Left ventricle myocardium inferior (tissue), 1 donor: ENCODE results near the gene NUDT22. TPM values are rescaled to one million over a fixed set of nuclear protein-coding genes. Genes with fewer than 3 reads are reported as not detected.

Experiments
- DNase-seq: peaks from one replicate; pipeline ENCODE4 v3.0.0-alpha.2; 2020
- H3K27ac ChIP-seq: fragments of 200-600 bp; replicated peaks from 2 replicates; pipeline ENCODE4 v1.8.0; 2021
- H3K27me3 ChIP-seq: fragments of 200-600 bp; 2 replicates; pipeline ENCODE4 v1.8.0; 2021; ENCODE audit warnings: low read depth
- H3K36me3 ChIP-seq: fragments of 200-600 bp; 2 replicates; pipeline ENCODE4 v1.8.0; 2021
- H3K4me1 ChIP-seq: fragments of 200-600 bp; 2 replicates; pipeline ENCODE4 v1.8.0; 2021
- H3K4me3 ChIP-seq: fragments of 200-600 bp; 2 replicates; pipeline ENCODE4 v1.8.0; 2021; ENCODE audit warnings: mild to moderate bottlenecking, moderate library complexity
- H3K9me3 ChIP-seq: fragments of 200-600 bp; replicated peaks from 2 replicates; pipeline ENCODE4 v1.8.0; 2021
- CTCF ChIP-seq: fragments of 200-600 bp; IDR thresholded peaks from 2 replicates; pipeline ENCODE4 v1.8.0; 2021; ENCODE audit warnings: antibody characterized with exemption, mild to moderate bottlenecking, borderline replicate concordance
- intact Hi-C: fragments of 100-400 bp; cut with micrococcal nuclease; formaldehyde crosslinking; loops from one replicate; pipeline ENCODE4 v1.11.0; 2022
- total RNA-seq: library from RNA; stranded (reverse); fragmentation: NEBNext Ultra II Directional; extraction: Animal tissue kit (Norgen Biotek cat#: 25700); gene quantifications from one replicate; pipeline ENCODE4 v1.2.1, GENCODE V29; 2021
- donor health status: DM: no; HTN: yes; CAD: no; lungs with severe emphysema.

NUDT22 gene
- total RNA-seq, 1 donor from 2014 or later: 65.2 TPM

GRCh38 chr11:64254326-64254725, 28.3 kb downstream of the NUDT22 start:
- Histone ChIP-seq H3K9me3 (no peaks in the 10 kb centered on the region), H3K36me3 (peaks cover 49% of the 10 kb centered on the region)

GRCh38 chr11:64255135-64256128, 29.4 kb downstream of the NUDT22 start:
- TF ChIP-seq CTCF: no peak
- Histone ChIP-seq H3K4me3 (no peak overlapping the region), H3K9me3 (no peaks in the 10 kb centered on the region), H3K36me3 (peaks cover 58% of the 10 kb centered on the region), H3K27ac (no peak overlapping the region), H3K27me3 (no peaks in the 10 kb centered on the region), H3K4me1 (peaks cover 35% of the 10 kb centered on the region)
- DNase-seq: no peak
- intact Hi-C loops: no loop called here

More at GRCh38 chr11:64254326-64254725, 28.3 kb downstream of the NUDT22 start:
- DNase-seq: no peak
- intact Hi-C loops: no loop called here
- Histone ChIP-seq H3K27ac (no peak overlapping the region), H3K27me3 (no peaks in the 10 kb centered on the region), H3K4me1 (peaks cover 36% of the 10 kb centered on the region), H3K4me3 (no peak overlapping the region)
- no peak for TF ChIP-seq CTCF

- DNase-seq: no peak
- Histone ChIP-seq H3K27ac (no peak overlapping the region), H3K36me3 (peaks cover 63% of the 10 kb centered on the region), H3K4me1 (peaks cover 27% of the 10 kb centered on the region), H3K9me3 (no peaks in the 10 kb centered on the region), H3K4me3 (no peak overlapping the region), H3K27me3 (no peaks in the 10 kb centered on the region)
- intact Hi-C loops: no loop called here
- TF ChIP-seq CTCF: no peak
These were observed 30.2 kb downstream of the NUDT22 start for GRCh38 chr11:64256300-64256699.

GRCh38 chr11:64258356-64258755, 32.3 kb downstream of the NUDT22 start:
- TF ChIP-seq CTCF: no peak
- no peaks in the 10 kb centered on the region for H3K9me3 ChIP-seq
- H3K4me3 ChIP-seq: no peak overlapping the region
- no peak overlapping the region for H3K27ac ChIP-seq
- H3K36me3 ChIP-seq: peaks cover 83% of the 10 kb centered on the region
- intact Hi-C loops: no loop called here
- no peaks in the 10 kb centered on the region for H3K27me3 ChIP-seq
- no peak for DNase-seq
- H3K4me1 ChIP-seq: peaks cover 8% of the 10 kb centered on the region

- H3K27me3 ChIP-seq: no peaks in the 10 kb centered on the region
- H3K4me3 ChIP-seq: no peak overlapping the region
- H3K9me3 ChIP-seq: no peaks in the 10 kb centered on the region
- H3K36me3 ChIP-seq: peaks cover 90% of the 10 kb centered on the region
- TF ChIP-seq CTCF: no peak
- no peak overlapping the region for H3K27ac ChIP-seq
- DNase-seq: no peak
- intact Hi-C loops: no loop called here
- peaks cover under 1% of the 10 kb centered on the region for H3K4me1 ChIP-seq
These were observed 33.0 kb downstream of the NUDT22 start for GRCh38 chr11:64258946-64259532.
